Measurements from ENCODE around the gene NEUROD6. TPM values are rescaled to one million over a fixed set of nuclear protein-coding genes. Genes with fewer than 3 reads are reported as not detected.

Gene NEUROD6
- total and polyA plus RNA-seq, 7 donors = not detected

DNA sequence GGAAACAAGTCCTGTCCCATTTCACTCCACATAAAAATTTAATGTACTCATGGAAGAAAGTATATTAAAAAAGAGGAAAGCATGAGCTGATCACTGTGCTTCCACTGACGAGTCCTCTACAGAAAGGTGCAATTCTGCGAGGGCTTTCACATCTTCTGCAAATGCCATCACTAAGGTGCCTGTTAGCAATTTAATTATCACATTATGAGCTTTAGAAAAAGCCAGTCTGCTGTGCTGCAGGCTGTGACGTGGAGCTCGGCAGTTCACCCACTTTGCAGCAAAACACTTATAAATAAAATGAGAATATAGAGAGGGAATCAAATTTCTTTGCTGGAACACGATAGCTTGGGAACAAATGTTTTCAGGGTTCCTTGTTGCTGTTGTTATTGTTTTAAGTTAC is 22.5 kb upstream of the NEUROD6 start:
- TF ChIP-seq POLR2A (IDR thresholded peaks at IDR 0.05) = no peak
- no peak for TF ChIP-seq EP300 (IDR thresholded peaks at IDR 0.05)
- no peak overlapping the region for H3K4me3 ChIP-seq
- H3K27ac ChIP-seq = no peak overlapping the region
- H3K4me1 ChIP-seq = no peaks in the 10 kb centered on the region
- H3K27me3 ChIP-seq = no peaks in the 10 kb centered on the region
- no peaks in the 10 kb centered on the region for H3K9me3 ChIP-seq
- 74 to 75% methylated on average over 5 of the region's 5 CpGs for WGBS, 2 donors
- intact Hi-C loops (cut with DNase I) = no loop called here
- DNase-seq = no peak
- H3K36me3 ChIP-seq = no peaks in the 10 kb centered on the region

GRCh38 chr7:31362401-31362800 is 21.9 kb upstream of the NEUROD6 start:
- no peaks in the 10 kb centered on the region for H3K36me3 ChIP-seq
- H3K9me3 ChIP-seq = no peaks in the 10 kb centered on the region
- no peaks in the 10 kb centered on the region for H3K4me1 ChIP-seq
- no peak overlapping the region for H3K4me3 ChIP-seq
- no peak for DNase-seq
- 66 to 85% methylated on average over 1 of the region's 1 CpG for WGBS, 2 donors
- no peak overlapping the region for H3K27ac ChIP-seq
- H3K27me3 ChIP-seq = no peaks in the 10 kb centered on the region
- TF ChIP-seq POLR2AphosphoS5 (IDR thresholded peaks at IDR 0.05) (no peak), POLR2A (IDR thresholded peaks at IDR 0.05) (no peak), CTCF (IDR thresholded peaks at IDR 0.05) (no peak), EP300 (IDR thresholded peaks at IDR 0.05) (no peak)
- intact Hi-C loops (cut with DNase I) = no loop called here

- WGBS, 2 donors = 33 to 53% methylated on average over 3 of the region's 3 CpGs
- Histone ChIP-seq H3K27me3 (no peaks in the 10 kb centered on the region), H3K9me3 (no peaks in the 10 kb centered on the region), H3K4me3 (no peak overlapping the region), H3K27ac (no peak overlapping the region), H3K36me3 (no peaks in the 10 kb centered on the region), H3K4me1 (no peaks in the 10 kb centered on the region)
- DNase-seq = no peak
- intact Hi-C loops (cut with DNase I) = no loop called here
- TF ChIP-seq EP300 (IDR thresholded peaks at IDR 0.05) = no peak
- no peak for TF ChIP-seq POLR2AphosphoS5 (IDR thresholded peaks at IDR 0.05)
- TF ChIP-seq CTCF (IDR thresholded peaks at IDR 0.05) = no peak
- TF ChIP-seq POLR2A (IDR thresholded peaks at IDR 0.05) = no peak
Observed at GRCh38 chr7:31358467-31358866, 17.9 kb upstream of the NEUROD6 start.

DNA sequence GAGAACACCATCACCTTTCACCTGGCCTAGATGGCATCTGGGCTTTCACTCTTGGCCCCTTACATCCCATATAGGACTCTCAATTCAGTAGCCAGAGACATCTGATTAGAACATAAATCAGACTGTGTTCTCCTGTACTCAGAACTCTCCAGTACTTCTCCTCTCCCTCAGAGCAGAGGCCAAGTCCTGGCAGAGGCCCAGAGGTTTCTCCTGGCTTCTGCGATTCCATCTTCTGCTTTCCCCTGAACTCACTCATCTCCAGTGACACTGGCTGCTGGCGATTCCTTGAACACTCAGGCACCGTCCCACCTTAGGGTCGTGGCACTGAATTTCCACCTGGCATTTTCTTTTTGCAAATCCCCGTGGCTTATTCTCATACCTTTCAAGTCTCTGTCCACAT is 4.9 kb upstream of the NEUROD6 start:
- intact Hi-C loops (cut with DNase I) = no loop called here
- TF ChIP-seq CTCF (IDR thresholded peaks at IDR 0.05) (no peak), EP300 (IDR thresholded peaks at IDR 0.05) (no peak), POLR2A (IDR thresholded peaks at IDR 0.05) (no peak), POLR2AphosphoS5 (IDR thresholded peaks at IDR 0.05) (no peak)
- WGBS, 2 donors = 82 to 89% methylated on average over 5 of the region's 5 CpGs

GRCh38 chr7:31343516-31344305 is 3.2 kb upstream of the NEUROD6 start:
- Histone ChIP-seq H3K4me3 (no peak overlapping the region), H3K27ac (no peak overlapping the region), H3K36me3 (no peaks in the 10 kb centered on the region), H3K9me3 (no peaks in the 10 kb centered on the region), H3K27me3 (peaks cover 0 to 10% (median 4%) of the 10 kb centered on the region in 3 donors), H3K4me1 (no peaks in the 10 kb centered on the region)
- intact Hi-C loops (cut with DNase I) = no loop called here
- no peak for DNase-seq
- TF ChIP-seq CTCF (IDR thresholded peaks at IDR 0.05) (no peak), EP300 (IDR thresholded peaks at IDR 0.05) (no peak), POLR2A (IDR thresholded peaks at IDR 0.05) (no peak), POLR2AphosphoS5 (IDR thresholded peaks at IDR 0.05) (no peak)
- WGBS, 2 donors = 44 to 64% methylated on average over 3 of the region's 3 CpGs

More for the DNA sequence above, 4.9 kb upstream of the NEUROD6 start:
- Histone ChIP-seq H3K4me3 (no peak overlapping the region), H3K27ac (no peak overlapping the region), H3K9me3 (no peaks in the 10 kb centered on the region), H3K4me1 (no peaks in the 10 kb centered on the region), H3K36me3 (no peaks in the 10 kb centered on the region), H3K27me3 (peaks cover 0 to 6% (median 0%) of the 10 kb centered on the region in 3 donors)
- DNase-seq = no peak

Measured in sigmoid colon (tissue), 7 donors.